Measurements from ENCODE around the gene COX7A2L. TPM values are rescaled to one million over a fixed set of nuclear protein-coding genes. Genes with fewer than 3 reads are reported as not detected.
"Not testable (repeated sequence)": the region's sequence is repeated elsewhere in the genome, so short reads cannot be mapped to it uniquely, and the experiment has no call there.

The COX7A2L gene
- 109 TPM for total RNA-seq
- long read RNA-seq, transcript COX7A2L-201 (3 exons, 1,112 nt) = major isoform, 165 of 168 reads
- long read RNA-seq, partial matches to known transcripts = 0 of 168 reads
- long read RNA-seq, other reads (novel, unspliced or antisense) = 3 of 168 reads

GRCh38 chr2:42360890-42361727, at the start of gene COX7A2L:
TSS of gene COX7A2L (minus strand) at chr2:42361217. CDS start at chr2:42361161, 56 bp downstream.
- Histone ChIP-seq H3K27ac (replicated peaks) (peak within 1 kb of the TSS; percentile 99), H3K9me3 (replicated peaks) (no peaks in the 10 kb centered on the region), H3K27me3 (ENCODE audit: low read depth) (peaks cover 4% of the 10 kb centered on the region), H3K4me1 (peaks cover 53% of the 10 kb centered on the region), H3K4me3 (peak within 1 kb of the TSS; percentile 94), H3K36me3 (no peaks in the 10 kb centered on the region)
- peak; percentile 96 for DNase-seq
- TF ChIP-seq CTCF (IDR thresholded peaks at IDR 0.05; ENCODE audit: borderline replicate concordance) = peak; percentile 41
- intact Hi-C loops (cut with micrococcal nuclease) = no loop called here

GRCh38 chr2:42408009-42408408, 47.0 kb upstream of the COX7A2L start:
- no peak overlapping the region for H3K4me3 ChIP-seq
- H3K27me3 ChIP-seq (ENCODE audit: low read depth) = no peaks in the 10 kb centered on the region
- intact Hi-C loops (cut with micrococcal nuclease) = no loop called here
- DNase-seq = no peak
- no peaks in the 10 kb centered on the region for H3K4me1 ChIP-seq
- H3K27ac ChIP-seq (replicated peaks) = no peak overlapping the region
- peaks cover 1% of the 10 kb centered on the region for H3K9me3 ChIP-seq (replicated peaks)
- TF ChIP-seq CTCF (IDR thresholded peaks at IDR 0.05; ENCODE audit: borderline replicate concordance) = no peak
- H3K36me3 ChIP-seq = no peaks in the 10 kb centered on the region

- TF ChIP-seq CTCF (IDR thresholded peaks at IDR 0.05; ENCODE audit: borderline replicate concordance) = no peak
- no peak overlapping the region for H3K27ac ChIP-seq (replicated peaks)
- intact Hi-C loops (cut with micrococcal nuclease) = no loop called here
- H3K36me3 ChIP-seq = no peaks in the 10 kb centered on the region
- H3K9me3 ChIP-seq (replicated peaks) = no peaks in the 10 kb centered on the region
- no peak overlapping the region for H3K4me3 ChIP-seq
- H3K4me1 ChIP-seq = no peaks in the 10 kb centered on the region
- no peak for DNase-seq
- no peaks in the 10 kb centered on the region for H3K27me3 ChIP-seq (ENCODE audit: low read depth)
Observed at GRCh38 chr2:42407476-42407875, 46.5 kb upstream of the COX7A2L start.

GRCh38 chr2:42404676-42405075, 43.7 kb upstream of the COX7A2L start:
- no peaks in the 10 kb centered on the region for H3K4me1 ChIP-seq
- H3K9me3 ChIP-seq (replicated peaks) = peaks cover 6% of the 10 kb centered on the region
- no peak for DNase-seq
- intact Hi-C loops (cut with micrococcal nuclease) = no loop called here
- H3K27me3 ChIP-seq (ENCODE audit: low read depth) = no peaks in the 10 kb centered on the region
- no peaks in the 10 kb centered on the region for H3K36me3 ChIP-seq
- no peak for TF ChIP-seq CTCF (IDR thresholded peaks at IDR 0.05; ENCODE audit: borderline replicate concordance)
- no peak overlapping the region for H3K4me3 ChIP-seq
- no peak overlapping the region for H3K27ac ChIP-seq (replicated peaks)

- Histone ChIP-seq H3K36me3 (no peaks in the 10 kb centered on the region), H3K4me3 (no peak overlapping the region), H3K9me3 (replicated peaks) (peaks cover 6% of the 10 kb centered on the region), H3K27ac (replicated peaks) (no peak overlapping the region), H3K27me3 (ENCODE audit: low read depth) (no peaks in the 10 kb centered on the region), H3K4me1 (no peaks in the 10 kb centered on the region)
- intact Hi-C loops (cut with micrococcal nuclease) = no loop called here
- DNase-seq = no peak
- no peak for TF ChIP-seq CTCF (IDR thresholded peaks at IDR 0.05; ENCODE audit: borderline replicate concordance)
Observed at GRCh38 chr2:42401773-42402172, 40.8 kb upstream of the COX7A2L start.

GRCh38 chr2:42398052-42398451, 37.0 kb upstream of the COX7A2L start:
- H3K27me3 ChIP-seq (ENCODE audit: low read depth); H3K4me1 ChIP-seq; H3K36me3 ChIP-seq; H3K4me3 ChIP-seq; DNase-seq; intact Hi-C loops (cut with micrococcal nuclease); H3K9me3 ChIP-seq (replicated peaks); H3K27ac ChIP-seq (replicated peaks): not testable (repeated sequence)

- H3K27ac ChIP-seq (replicated peaks); H3K4me3 ChIP-seq; H3K9me3 ChIP-seq (replicated peaks); DNase-seq; H3K4me1 ChIP-seq; H3K27me3 ChIP-seq (ENCODE audit: low read depth); intact Hi-C loops (cut with micrococcal nuclease); H3K36me3 ChIP-seq: not testable (repeated sequence)
Observed at GRCh38 chr2:42393320-42393719, 32.3 kb upstream of the COX7A2L start.
